HG03442 (cell line): ENCODE results near the gene CDKAL1.
"Not testable (repeated sequence)": the region's sequence is repeated elsewhere in the genome, so short reads cannot be mapped to it uniquely, and the experiment has no call there.

Experiments
- ATAC-seq: cut with Tn5 transposase; IDR thresholded peaks from one replicate; pipeline ENCODE4 v1.9.1; 2021; ENCODE audit warnings: mild to moderate bottlenecking, moderate library complexity; ENCODE audit not compliant: unreplicated experiment

CDKAL1 gene

DNA sequence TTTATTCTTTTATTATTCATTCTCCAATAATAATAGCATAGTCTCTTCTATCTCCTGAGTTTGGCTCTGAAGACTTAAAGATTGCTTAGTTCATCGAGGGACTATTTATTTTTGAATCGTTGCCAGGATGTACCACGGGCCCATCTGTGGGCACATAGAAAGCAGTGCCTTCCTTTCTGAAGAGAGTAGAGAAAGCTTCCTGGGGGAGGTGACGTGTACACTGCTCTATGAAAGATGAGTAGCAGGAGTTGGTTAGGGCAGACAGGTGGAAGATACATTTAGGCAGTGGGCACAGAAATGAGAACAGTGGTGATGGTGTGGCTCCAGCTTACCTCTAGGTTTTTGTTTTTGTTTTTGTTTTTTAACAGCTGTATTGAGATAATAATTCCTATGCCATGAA lies 98.4 kb downstream of the CDKAL1 start:
- ATAC-seq, result no peak

DNA sequence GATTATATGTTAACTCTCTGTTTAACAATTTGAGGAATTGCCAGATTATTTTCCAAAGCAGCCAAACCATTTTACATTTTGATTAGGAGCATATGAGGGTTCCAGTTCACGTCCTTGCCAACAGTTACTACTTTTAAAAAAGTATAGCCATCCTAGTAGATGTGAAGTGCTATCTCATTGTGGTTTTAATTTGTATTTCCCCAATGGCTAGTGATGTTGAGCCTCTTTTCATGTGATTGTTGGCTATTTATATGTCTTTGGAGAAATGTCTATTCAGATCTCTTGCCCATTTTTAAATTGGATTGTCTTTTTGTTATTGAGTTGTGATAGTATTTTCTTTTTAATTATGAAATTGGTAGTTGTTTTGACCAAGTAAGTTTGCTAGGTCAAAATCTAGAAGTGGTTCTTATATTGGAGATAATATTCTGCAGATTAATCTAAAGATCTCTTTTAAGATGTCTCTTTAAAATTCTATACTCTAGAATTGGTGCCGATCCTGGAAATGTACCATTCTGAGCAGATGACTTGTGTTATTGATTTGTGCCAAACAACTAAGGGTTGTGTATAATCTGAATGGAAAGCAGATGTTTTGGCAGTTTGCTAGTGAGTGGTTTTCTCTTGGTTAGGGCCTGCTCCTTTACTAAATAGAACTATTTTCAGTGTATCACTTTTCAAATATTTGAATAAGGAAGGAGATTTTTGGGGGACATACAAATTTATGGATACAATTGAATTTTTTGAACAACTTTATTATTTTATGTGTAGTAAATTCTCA lies 99.5 kb downstream of the CDKAL1 start:
- no peak for ATAC-seq

DNA sequence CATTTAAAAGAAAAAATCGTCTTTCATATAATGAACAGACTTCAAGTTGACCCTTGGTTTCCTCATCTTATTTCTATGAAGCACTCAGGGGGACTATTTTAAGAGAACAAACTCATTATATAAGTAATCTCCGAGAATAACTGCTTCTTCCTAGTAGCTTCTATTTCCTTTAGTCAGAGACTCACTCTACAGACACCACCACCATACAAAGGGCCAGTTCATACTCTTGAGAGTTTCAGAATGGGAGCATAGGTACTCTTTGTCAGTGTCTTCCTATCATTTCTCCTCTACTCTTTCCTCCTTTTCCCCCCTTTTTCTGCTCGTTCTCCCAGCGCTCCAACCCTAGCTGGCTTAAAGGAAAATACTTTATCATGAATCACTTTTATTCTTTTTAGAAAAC lies 104.9 kb downstream of the CDKAL1 start:
- no peak for ATAC-seq

DNA sequence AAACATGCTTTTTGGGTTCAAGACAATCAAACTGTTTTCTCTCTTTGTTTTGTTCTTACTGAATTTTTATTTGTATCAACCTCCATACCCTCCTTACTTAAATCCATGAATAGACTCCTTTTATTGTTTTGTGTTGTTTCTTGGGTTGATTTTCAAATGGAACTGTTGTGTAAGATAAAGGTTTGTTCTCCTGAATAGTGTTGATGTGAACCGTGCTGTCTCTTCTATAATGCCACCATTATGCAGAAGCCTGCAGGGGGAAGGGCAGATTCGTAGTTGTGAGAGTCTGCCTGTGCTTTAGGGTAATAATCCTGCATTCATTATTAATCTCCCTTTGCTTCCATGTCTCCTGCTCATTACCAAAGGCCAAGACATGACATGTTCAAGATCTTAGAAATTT lies 105.9 kb downstream of the CDKAL1 start:
- ATAC-seq, result no peak

DNA sequence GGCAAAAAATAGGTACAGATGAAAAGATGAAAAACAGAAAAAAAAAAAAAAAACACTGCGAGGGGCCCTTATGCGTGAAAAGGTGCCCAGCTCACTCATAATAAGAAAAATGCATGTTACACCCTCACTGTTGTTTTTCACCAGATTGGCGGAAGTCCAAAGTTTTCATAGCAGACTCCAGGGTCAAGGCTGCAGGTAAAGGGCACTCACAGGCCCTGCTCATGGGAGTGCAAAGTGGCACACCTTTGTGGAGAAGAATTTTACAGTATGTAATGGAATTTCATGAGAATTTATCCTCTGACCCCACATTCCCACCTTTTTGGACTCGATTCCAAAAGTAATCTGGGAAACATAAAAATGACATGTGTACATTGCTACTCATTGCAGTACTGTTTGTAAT lies 108.2 kb downstream of the CDKAL1 start:
- ATAC-seq, result no peak

DNA sequence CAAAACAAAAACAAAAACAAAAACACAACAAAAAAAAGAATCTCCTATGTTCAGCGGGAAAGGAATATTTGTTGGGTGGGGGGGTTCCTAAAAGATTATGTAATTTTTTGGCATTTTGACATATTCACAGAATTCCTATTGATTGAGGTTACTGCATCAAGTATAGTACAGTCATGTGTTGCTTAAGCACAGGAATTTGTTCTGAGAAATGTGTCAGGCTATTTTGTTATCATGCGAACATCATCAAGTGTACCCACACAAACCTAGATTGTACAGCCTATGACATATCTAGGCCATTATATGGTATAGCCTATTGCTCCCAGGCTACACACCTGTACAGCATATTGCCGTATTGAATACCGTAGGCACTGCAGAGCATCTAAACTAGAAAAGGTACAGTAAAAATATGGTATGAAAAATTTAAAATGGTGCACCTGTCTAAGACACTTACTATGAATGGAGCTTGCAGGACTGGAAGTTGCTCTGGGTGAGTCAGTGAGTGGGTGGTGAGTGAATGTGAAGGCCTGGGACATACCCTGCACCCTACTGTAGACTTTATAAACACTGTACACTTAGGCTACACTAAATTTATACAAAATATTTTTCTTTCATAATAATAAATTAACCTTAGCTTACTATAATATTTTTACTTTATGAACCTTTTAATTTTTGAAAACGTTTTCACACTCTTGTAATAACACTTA lies 110.6 kb downstream of the CDKAL1 start:
- ATAC-seq, result no peak

DNA sequence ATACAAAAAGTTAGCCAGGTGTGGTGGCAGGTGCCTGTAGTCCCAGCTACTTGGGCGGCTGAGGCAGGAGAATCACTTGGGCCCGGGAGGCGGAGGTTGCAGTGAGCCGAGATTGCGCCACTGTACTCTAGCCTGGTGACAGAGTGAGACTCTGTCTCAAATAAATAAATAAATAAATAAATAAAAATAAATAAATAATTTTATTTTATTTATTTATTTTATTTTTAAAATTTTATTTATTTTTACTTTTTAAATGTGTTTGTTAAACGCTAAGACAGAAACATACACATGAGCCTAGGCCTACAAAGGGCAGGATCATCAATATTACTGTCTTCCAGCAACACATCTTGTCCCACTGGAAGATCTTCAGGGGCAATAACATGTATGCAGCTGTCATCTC lies 111.3 kb downstream of the CDKAL1 start:
- ATAC-seq, result not testable (repeated sequence)

DNA sequence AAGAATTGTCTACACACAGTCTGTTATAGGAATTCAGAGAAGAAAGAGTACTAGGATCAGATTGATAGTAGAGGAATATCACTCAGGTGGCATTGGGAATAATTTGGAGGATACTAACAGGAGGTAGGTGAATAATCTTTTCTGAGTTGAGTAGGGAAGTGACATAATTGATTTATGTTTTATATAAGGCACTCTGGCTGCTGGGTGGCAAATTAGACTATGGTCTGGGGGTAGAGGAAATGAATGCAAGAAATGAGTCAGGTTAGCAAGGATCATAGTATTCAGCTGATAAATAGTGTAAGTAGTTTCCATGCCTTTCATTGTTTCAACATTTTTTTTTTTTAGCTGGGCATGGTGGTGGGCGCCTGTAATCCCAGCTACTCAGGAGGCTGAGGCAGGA lies 113.3 kb downstream of the CDKAL1 start:
- no peak for ATAC-seq

DNA sequence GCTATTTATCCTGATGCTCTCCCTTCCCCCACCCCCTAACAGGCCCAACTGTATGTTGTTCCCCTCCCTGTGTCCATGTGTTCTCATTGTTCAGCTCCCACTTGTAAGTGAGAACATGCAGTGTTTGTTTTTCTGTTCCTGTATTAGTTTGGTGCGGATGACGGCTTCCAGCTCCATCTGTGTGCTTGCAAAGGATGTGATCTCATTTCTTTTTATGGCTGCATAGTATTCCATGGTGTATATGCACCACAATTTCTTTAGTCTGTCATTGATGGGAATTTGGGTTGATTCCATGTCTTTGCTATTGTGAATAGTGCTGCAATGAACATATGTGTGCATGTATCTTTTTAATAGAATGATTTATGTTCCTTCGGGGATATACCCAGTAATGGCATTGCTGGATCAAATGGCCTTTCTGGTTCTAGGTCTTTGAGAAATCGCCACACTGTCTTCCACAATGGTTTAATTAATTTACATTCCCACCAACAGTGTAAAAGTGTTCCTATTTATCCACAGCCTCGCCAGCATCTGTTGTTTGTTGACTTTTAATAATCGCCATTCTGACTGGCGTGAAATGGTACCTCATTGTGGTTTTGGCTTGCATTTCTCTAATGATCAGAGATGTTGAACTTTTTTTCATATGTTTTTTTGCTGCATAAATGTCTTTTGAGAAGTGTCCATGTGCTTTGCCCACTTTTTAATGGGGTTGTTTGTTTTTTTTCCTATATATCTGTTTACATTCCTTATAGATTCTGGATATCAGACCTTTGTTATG lies 115.6 kb downstream of the CDKAL1 start:
- ATAC-seq, result not testable (repeated sequence)

DNA sequence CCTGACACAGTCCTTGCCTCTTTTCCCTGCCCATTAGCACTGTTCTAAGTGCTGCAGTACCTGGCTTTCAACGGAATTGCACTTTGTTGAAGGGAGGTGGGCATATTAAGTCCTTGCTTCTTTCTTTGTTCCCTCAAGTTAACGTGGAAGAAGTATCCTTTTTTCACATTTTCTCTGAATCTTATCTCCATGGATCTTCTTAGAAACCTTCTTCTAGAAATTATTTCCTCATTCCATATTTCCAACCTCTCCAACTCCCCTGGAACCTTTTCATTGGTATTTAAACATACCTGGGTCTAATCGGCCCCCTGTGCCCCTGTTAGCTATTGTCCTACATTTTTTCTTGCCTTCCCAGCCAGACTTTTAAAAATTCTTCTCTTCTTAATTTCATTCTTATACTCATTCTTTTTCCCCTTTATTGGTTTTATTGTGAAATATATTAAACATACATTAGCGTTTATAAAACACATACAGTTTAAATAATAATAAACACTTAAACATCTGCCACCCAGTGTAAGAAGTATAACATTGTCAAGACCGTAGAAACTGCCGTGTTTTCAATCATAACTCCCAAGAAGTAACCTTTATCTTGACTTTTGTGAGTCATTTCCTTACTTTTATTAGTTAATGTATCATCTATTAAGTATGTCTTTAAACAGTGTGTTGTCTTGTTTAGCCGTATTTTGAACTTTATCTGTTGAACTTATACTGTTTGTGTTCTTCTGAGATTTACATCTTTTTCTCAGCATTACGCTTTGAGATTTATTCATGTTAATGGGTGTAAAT lies 118.2 kb downstream of the CDKAL1 start:
- no peak for ATAC-seq

DNA sequence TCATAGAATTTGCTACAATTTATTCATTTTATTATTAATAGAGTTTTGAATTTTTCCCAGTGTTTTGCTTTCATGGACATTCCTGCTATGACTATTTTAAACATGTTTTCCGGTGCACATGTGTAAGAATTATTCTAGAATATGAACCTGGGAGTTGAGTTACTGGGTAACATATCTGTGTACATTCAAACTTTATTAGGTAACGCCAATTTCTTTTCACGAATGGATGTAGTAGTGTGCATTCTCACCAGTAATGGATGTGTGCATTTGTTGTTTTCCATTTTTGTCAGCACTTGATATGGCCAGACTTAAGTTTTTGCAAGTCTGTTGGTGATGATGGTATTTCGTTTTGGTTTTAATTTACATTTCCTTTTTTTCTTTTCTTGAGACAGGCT lies 118.8 kb downstream of the CDKAL1 start:
- ATAC-seq, result no peak

DNA sequence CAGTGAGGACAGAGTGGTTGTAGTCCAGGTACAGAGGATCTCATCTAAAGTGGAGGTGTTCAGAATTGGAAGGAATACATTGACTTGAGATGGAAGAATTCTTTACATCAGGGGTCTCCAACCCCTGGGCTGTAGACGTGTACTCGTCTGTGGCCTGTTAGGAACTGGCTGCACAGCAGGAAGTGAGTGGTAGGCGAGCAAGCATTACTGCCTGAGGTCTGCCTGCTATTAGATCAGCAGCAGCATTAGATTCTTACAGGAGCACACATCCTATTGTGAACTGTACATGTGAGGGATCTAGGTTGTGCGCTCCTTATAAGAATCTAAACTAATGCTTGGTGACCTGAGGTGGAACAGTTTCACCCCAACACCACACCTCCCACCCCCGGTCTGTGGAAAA lies 121.1 kb downstream of the CDKAL1 start:
- no peak for ATAC-seq

DNA sequence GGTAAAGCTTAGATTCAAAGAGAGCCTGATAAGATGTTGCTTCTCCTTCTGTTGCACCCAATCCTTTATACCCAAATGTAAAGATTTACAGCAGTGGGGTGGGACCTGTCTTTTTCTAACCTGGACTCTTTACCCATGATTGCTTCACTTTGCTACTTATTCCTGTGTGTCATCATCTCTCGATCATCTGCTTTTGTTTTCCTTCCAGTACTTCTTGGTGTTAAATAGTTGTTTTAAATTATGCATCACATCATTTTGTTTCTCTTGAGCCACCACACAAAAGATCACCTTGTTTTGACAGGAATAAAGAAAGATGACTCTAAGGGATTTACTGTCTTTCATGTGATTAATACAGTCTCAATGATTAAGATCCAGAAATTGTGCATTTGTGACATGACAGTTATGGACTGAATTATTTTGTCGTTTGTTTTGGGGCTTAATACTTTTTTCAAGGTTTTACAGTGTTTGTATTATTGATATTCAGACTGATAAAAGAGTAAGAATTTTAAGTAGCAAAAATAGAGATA lies 123.1 kb downstream of the CDKAL1 start:
- ATAC-seq, result no peak

DNA sequence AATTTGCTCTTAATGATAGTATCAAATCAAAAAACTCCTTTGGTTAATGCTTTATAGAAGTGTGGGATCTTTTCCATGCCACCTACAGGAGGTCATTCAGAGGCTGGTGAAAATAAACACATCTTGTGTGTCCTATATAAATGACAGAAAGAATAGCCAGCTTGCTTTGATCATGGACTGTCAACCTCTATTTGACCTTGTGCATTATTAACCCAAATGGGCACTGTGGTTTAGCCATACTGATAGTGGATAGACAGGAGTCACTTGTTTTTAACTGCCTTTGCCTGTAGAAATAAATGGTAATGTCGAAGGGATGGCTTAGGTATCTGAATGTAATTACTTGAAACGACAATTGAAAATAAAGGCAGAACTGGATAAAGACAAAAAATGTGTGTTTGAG lies 123.8 kb downstream of the CDKAL1 start:
- no peak for ATAC-seq

DNA sequence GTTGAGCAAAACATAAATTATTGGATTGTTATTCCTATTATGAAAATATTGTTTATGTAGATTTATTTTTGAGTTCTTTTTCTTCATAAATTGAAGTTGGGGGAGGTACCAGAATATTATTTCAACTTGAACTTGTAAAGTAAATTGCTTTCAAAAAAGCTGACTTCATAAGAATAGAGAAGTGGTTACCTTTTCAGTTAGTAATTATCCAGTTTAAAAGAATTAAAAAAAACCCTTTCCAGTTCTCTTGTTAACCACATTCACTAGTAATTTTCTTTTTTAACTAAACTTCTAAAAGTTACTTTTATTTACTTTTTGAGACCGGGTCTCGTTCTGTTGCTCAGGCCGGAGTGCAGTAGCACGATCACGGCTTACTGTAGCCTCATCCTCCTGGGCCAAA lies 124.3 kb downstream of the CDKAL1 start:
- no peak for ATAC-seq

DNA sequence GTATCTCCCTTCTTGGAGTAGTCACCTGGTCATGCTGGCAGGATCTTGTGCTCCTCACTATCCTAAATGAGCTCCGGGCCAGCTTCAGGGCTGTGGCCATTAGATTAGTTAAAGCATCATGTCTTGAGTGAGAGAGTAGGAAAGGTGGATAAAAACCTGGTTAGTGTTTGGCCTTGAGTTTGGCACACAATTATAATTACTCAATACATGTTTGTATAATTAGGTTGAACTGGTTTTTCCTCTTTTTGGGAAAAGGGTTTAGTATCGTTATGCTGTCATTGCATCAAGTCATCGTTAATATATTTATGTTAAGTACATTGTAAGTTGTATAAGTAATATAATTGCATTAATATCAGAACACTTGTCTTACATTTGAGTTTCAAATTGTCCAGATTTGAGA lies 126.3 kb downstream of the CDKAL1 start:
- ATAC-seq, result no peak

DNA sequence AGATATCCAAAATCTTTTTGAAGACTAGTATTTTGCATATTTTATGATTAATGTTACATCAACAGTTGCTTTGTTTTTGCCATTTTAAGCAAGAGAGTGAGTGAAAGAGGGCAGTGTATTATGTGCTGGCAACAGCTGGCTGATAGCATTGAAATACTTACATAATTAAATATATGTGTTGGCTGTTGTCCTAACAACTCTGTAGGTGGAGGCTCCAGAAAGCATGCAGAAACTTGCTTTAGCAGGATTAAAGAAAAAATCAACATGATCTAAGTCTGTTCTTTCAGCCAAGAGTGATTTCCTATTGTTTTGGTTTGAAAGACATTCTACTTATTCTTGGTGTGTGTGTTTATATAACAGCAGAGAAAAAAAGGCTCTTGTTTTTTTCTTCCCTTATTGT lies 127.5 kb downstream of the CDKAL1 start:
- no peak for ATAC-seq

DNA sequence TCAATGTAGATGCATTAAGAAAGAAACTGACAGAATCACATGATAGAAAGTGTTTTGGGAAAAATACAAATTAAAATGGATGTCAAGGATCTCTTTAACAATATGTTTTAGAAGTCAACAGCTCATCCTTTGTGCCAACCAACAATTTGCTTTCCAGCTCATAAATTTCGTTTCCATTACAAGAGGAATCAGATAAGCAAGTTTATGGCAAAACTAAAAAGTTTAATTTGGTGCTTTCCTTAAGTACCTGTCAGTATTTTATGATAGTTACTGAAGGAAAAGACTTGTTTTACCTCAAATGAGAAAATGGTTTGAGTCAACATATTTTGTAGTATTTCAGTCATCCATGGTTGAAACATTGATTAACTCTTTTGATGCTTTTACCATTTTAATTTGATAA lies 130.0 kb downstream of the CDKAL1 start:
- no peak for ATAC-seq

DNA sequence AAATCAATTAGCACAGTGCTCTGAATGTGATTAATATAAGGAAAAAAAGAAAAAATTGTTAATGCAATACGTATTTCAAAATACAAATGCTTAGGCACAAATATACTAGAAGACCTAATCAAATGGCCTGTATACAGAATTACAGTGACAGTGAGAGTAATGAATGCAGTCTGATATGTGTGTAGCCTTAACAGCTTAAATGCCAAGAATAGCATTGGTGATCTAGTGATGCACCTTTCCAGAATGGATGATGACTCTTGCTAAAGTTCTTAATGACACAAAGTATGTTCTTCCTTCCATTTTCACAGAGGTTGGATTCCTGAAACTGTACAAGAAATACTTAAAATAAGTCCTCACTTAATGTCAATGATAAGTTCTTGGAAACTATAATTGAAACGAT lies 131.0 kb downstream of the CDKAL1 start:
- no peak for ATAC-seq

DNA sequence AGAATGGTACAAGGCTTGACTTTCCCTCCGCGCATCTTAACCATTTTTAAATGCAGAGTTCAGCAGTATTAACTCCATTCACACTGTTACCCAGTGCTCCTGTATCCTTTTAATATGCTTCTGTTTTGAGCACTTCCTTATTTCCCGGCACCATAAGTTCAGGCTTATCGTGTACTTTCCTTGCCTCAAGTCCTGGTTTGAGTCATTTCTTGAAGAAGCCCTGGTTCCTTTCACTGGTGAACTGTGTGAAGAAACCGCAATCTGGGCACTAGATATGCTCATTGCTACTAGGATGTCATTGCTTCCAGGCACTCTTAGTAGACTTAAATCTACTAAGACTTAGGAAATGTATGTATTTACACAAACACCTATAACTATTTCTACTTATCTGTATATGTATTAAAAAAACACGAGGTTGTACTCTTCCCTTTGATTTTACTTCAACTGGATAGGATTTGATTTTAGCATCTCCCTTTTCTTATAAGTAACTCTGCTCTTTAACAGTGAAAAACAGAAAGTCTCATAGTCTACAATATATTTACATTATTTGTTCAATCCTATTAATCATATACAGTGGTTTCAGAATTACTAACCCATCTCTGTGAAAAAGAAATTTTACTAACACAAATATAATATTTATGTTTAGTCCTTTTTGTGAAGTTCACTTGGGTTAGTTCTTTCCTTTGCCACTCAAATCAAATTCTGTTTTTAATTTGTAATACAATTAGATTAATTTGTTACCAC lies 135.5 kb downstream of the CDKAL1 start:
- peak; percentile 90 for ATAC-seq
